Esophagus (tissue), 2 donors: ENCODE results near the gene NACC2. TPM values are rescaled to one million over a fixed set of nuclear protein-coding genes. Genes with fewer than 3 reads are reported as not detected.
A peak's percentile ranks its signal among the peaks of the same experiment; 100 is the strongest.
"Not testable (repeated sequence)": the region's sequence is repeated elsewhere in the genome, so short reads cannot be mapped to it uniquely, and the experiment has no call there.

ENCODE experiments used
- H3K27ac ChIP-seq, 2 donors: one replicate each; pipeline ENCODE4 v1.5.1; 2013; ENCODE audit warnings: low read depth in 2 of 2, mild to moderate bottlenecking in 2 of 2, inconsistent platforms in 1 of 2, low read length in 1 of 2, moderate library complexity in 1 of 2
- H3K27me3 ChIP-seq, 2 donors: one replicate each; pipeline ENCODE4 v1.6.1; 2013; ENCODE audit warnings: low read length in 2 of 2, control low read depth in 1 of 2, mild to moderate bottlenecking in 1 of 2; ENCODE audit not compliant: insufficient read depth in 2 of 2, control insufficient read depth in 1 of 2
- H3K36me3 ChIP-seq, 2 donors: one replicate each; pipeline ENCODE4 v1.6.1; 2013; ENCODE audit warnings: low read length in 1 of 2; ENCODE audit not compliant: control insufficient read depth in 2 of 2, insufficient read depth in 2 of 2
- H3K4me1 ChIP-seq, 2 donors: one replicate each; pipeline ENCODE4 v1.6.1; 2013; ENCODE audit warnings: low read length in 1 of 2; ENCODE audit not compliant: control insufficient read depth in 2 of 2, insufficient read depth in 2 of 2
- H3K4me3 ChIP-seq, 2 donors: one replicate each; pipeline ENCODE4 v1.5.1; 2013; ENCODE audit warnings: low read length in 2 of 2, mild to moderate bottlenecking in 2 of 2, low read depth in 1 of 2, moderate library complexity in 1 of 2
- H3K9me3 ChIP-seq, 2 donors: one replicate each; pipeline ENCODE4 v1.6.1; 2013; ENCODE audit warnings: mild to moderate bottlenecking in 2 of 2, low read depth in 1 of 2, low read length in 1 of 2, moderate library complexity in 1 of 2; ENCODE audit not compliant: control insufficient read depth in 2 of 2, insufficient read depth in 1 of 2
- WGBS, 2 donors: extraction: QIAGEN DNeasy Blood & Tissue Kit; methylation state at CpG; one replicate each; pipeline ENCODE4 v1.1.7; 2013; 5-methylcytosine and 5-hydroxymethylcytosine counted together
- polyA plus RNA-seq, 2 donors: library from polyadenylated mRNA; stranded (reverse); fragments of 200-250 nt; gene quantifications; one replicate each; pipeline ENCODE4 v1.2.3, GENCODE V29; 2013
- donor health status: healthy with polysubstance abuse.
- donor health status: Bipolar disorder and iron deficiency.

NACC2 gene
- polyA plus RNA-seq, 2 donors = 3.2 to 4.5 TPM

GRCh38 chr9:135966916-135967260, 128.2 kb downstream of the NACC2 start:
- not testable (repeated sequence) for H3K27ac ChIP-seq, H3K4me3 ChIP-seq, H3K4me1 ChIP-seq, H3K9me3 ChIP-seq, H3K36me3 ChIP-seq, H3K27me3 ChIP-seq
- 72 to 74% methylated on average over 11 to 16 of the region's 16 CpGs for WGBS, 2 donors

GRCh38 chr9:135965124-135965756, 129.8 kb downstream of the NACC2 start:
- 67 to 70% methylated on average over 11 of the region's 11 CpGs for WGBS, 2 donors
- Histone ChIP-seq H3K36me3 (no peaks in the 10 kb centered on the region), H3K27ac (no peak overlapping the region), H3K9me3 (no peaks in the 10 kb centered on the region), H3K4me3 (no peak overlapping the region), H3K27me3 (no peaks in the 10 kb centered on the region), H3K4me1 (peaks cover 0 to 4% of the 10 kb centered on the region in 2 donors)

GRCh38 chr9:135963938-135964337, 131.2 kb downstream of the NACC2 start:
- H3K4me3 ChIP-seq = no peak overlapping the region
- WGBS, 2 donors = 63 to 65% methylated on average over 10 of the region's 10 CpGs
- no peaks in the 10 kb centered on the region for H3K27me3 ChIP-seq
- no peaks in the 10 kb centered on the region for H3K9me3 ChIP-seq
- no peak overlapping the region for H3K27ac ChIP-seq
- peaks cover 0 to 8% of the 10 kb centered on the region in 2 donors for H3K4me1 ChIP-seq
- no peaks in the 10 kb centered on the region for H3K36me3 ChIP-seq

- H3K9me3 ChIP-seq = no peaks in the 10 kb centered on the region
- no peaks in the 10 kb centered on the region for H3K27me3 ChIP-seq
- H3K27ac ChIP-seq = no peak overlapping the region
- peaks cover 0 to 2% of the 10 kb centered on the region in 2 donors for H3K36me3 ChIP-seq
- 84 to 88% methylated on average over 8 of the region's 8 CpGs for WGBS, 2 donors
- peaks cover 0 to 8% of the 10 kb centered on the region in 2 donors for H3K4me1 ChIP-seq
- no peak overlapping the region for H3K4me3 ChIP-seq
Observed at GRCh38 chr9:135963338-135963737, 131.8 kb downstream of the NACC2 start.

- Histone ChIP-seq H3K4me3 (no peak overlapping the region), H3K36me3 (peaks cover 0 to 3% of the 10 kb centered on the region in 2 donors), H3K27me3 (no peaks in the 10 kb centered on the region), H3K27ac (no peak overlapping the region), H3K9me3 (no peaks in the 10 kb centered on the region), H3K4me1 (peaks cover 0 to 7% of the 10 kb centered on the region in 2 donors)
- 67 to 70% methylated on average over 11 of the region's 11 CpGs for WGBS, 2 donors
Observed at GRCh38 chr9:135962696-135963307, 132.3 kb downstream of the NACC2 start.

GRCh38 chr9:135961811-135962695, 133.0 kb downstream of the NACC2 start:
- H3K27me3 ChIP-seq = no peaks in the 10 kb centered on the region
- 29 to 33% methylated on average over 15 of the region's 15 CpGs for WGBS, 2 donors
- H3K9me3 ChIP-seq = no peaks in the 10 kb centered on the region
- H3K4me3 ChIP-seq = no peak overlapping the region
- H3K4me1 ChIP-seq = peaks cover 0 to 4% of the 10 kb centered on the region in 2 donors
- H3K36me3 ChIP-seq = peaks cover 0 to 3% of the 10 kb centered on the region in 2 donors
- peak overlapping the region in 1 of 2 donors; percentile 57 for H3K27ac ChIP-seq

- WGBS, 2 donors = 0% methylated on average over 47 to 53 of the region's 53 CpGs
- Histone ChIP-seq H3K27ac (peak within 1 kb of the TSS; percentile 84 to 91), H3K27me3 (no peaks in the 10 kb centered on the region), H3K4me1 (peaks cover 0 to 4% of the 10 kb centered on the region in 2 donors), H3K4me3 (peak within 1 kb of the TSS; percentile 79 to 84), H3K36me3 (peaks cover 0 to 3% of the 10 kb centered on the region in 2 donors), H3K9me3 (no peaks in the 10 kb centered on the region)
Observed at GRCh38 chr9:135961277-135961715, 133.8 kb downstream of the NACC2 start, which contains the start of gene UBAC1. UBAC1 (minus strand) TSS chr9:135961373; CDS start chr9:135961162, 211 bp downstream.

GRCh38 chr9:135960411-135961276, 134.4 kb downstream of the NACC2 start:
- Histone ChIP-seq H3K4me3 (peak overlapping the region; percentile 79 to 84), H3K36me3 (peaks cover 0 to 6% of the 10 kb centered on the region in 2 donors), H3K4me1 (peaks cover 0 to 4% of the 10 kb centered on the region in 2 donors), H3K27me3 (no peaks in the 10 kb centered on the region), H3K27ac (peak overlapping the region; percentile 84 to 91), H3K9me3 (no peaks in the 10 kb centered on the region)
- 0 to 1% methylated on average over 56 to 74 of the region's 74 CpGs for WGBS, 2 donors

GRCh38 chr9:135959814-135960213, 135.3 kb downstream of the NACC2 start:
- H3K27me3 ChIP-seq = no peaks in the 10 kb centered on the region
- WGBS, 2 donors = 38 to 45% methylated on average over 9 of the region's 9 CpGs
- peak overlapping the region; percentile 24 to 29 for H3K27ac ChIP-seq
- peak overlapping the region; percentile 79 to 84 for H3K4me3 ChIP-seq
- peaks cover 0 to 4% of the 10 kb centered on the region in 2 donors for H3K4me1 ChIP-seq
- peaks cover 0 to 6% of the 10 kb centered on the region in 2 donors for H3K36me3 ChIP-seq
- no peaks in the 10 kb centered on the region for H3K9me3 ChIP-seq
